AG08396 (cell line): ENCODE results near the gene VASN.

Source experiments
- DNase-seq: peaks from one replicate; pipeline ENCODE4 v3.0.0; 2012; ENCODE audit warnings: low spot score, mixed read lengths

Gene VASN

GRCh38 chr16:4426021-4426684, 54.5 kb downstream of the VASN start:
- peak; percentile 30 for DNase-seq

GRCh38 chr16:4426722-4427372, 55.2 kb downstream of the VASN start:
- DNase-seq, result no peak

GRCh38 chr16:4428500-4428899, 56.9 kb downstream of the VASN start:
- DNase-seq, result no peak

GRCh38 chr16:4431023-4431422, 59.4 kb downstream of the VASN start:
- no peak for DNase-seq
